GM19463 (cell line): ENCODE measurements around the gene GNS.
A peak's percentile ranks its signal among the peaks of the same experiment; 100 is the strongest.
"Not testable (repeated sequence)": the region's sequence is repeated elsewhere in the genome, so short reads cannot be mapped to it uniquely, and the experiment has no call there.

Experiments used
- ATAC-seq: cut with Tn5 transposase; IDR thresholded peaks from one replicate; pipeline ENCODE4 v1.9.1; 2021; ENCODE audit warnings: mild to moderate bottlenecking, moderate library complexity; ENCODE audit not compliant: unreplicated experiment

Gene GNS

GRCh38 chr12:64699504-64700115 lies 59.6 kb downstream of the GNS start:
- no peak for ATAC-seq

GRCh38 chr12:64696080-64696741 lies 63.0 kb downstream of the GNS start:
- no peak for ATAC-seq

GRCh38 chr12:64695550-64695949 lies 63.7 kb downstream of the GNS start:
- ATAC-seq, result no peak

GRCh38 chr12:64694130-64695040 lies 64.8 kb downstream of the GNS start:
- no peak for ATAC-seq

- ATAC-seq, result no peak
These were observed 67.2 kb downstream of the GNS start for GRCh38 chr12:64691795-64692583.

GRCh38 chr12:64691227-64691794 lies 67.9 kb downstream of the GNS start:
- ATAC-seq, result no peak

- not testable (repeated sequence) for ATAC-seq
These were observed 69.0 kb downstream of the GNS start for GRCh38 chr12:64690236-64690635.

- no peak for ATAC-seq
These were observed 70.5 kb downstream of the GNS start for GRCh38 chr12:64688715-64689114.

GRCh38 chr12:64688219-64688618 lies 71.0 kb downstream of the GNS start:
- no peak for ATAC-seq

- ATAC-seq, result no peak
These were observed 71.4 kb downstream of the GNS start for GRCh38 chr12:64687816-64688215.

GRCh38 chr12:64685605-64686004 lies 73.6 kb downstream of the GNS start:
- no peak for ATAC-seq

GRCh38 chr12:64685050-64685449 lies 74.2 kb downstream of the GNS start:
- ATAC-seq, result no peak

- no peak for ATAC-seq
These were observed 75.2 kb downstream of the GNS start for GRCh38 chr12:64683816-64684543.

- ATAC-seq, result no peak
These were observed 76.5 kb downstream of the GNS start for GRCh38 chr12:64682572-64683277.

- no peak for ATAC-seq
These were observed 77.8 kb downstream of the GNS start for GRCh38 chr12:64681200-64682052.

- no peak for ATAC-seq
These were observed 79.0 kb downstream of the GNS start for GRCh38 chr12:64680235-64680634.

- ATAC-seq, result peak; percentile 61
These were observed 79.7 kb downstream of the GNS start for GRCh38 chr12:64679487-64680001.

- no peak for ATAC-seq
These were observed 80.4 kb downstream of the GNS start for GRCh38 chr12:64678835-64679234.
